Activated CD4-positive, alpha-beta T cell treated with anti-CD3 and anti-CD28 coated beads, Interleukin-10, Interleukin-2, amounts not matched to agents 100 ng/mL and 50 ng/mL, durations not matched to agents 16 hours and 8 hours (primary cell): Measurements from ENCODE around the gene ACER2.
A peak's percentile ranks its signal among the peaks of the same experiment; 100 is the strongest.
"Not testable (repeated sequence)": the region's sequence is repeated elsewhere in the genome, so short reads cannot be mapped to it uniquely, and the experiment has no call there.

Experiments
- DNase-seq: peaks from one replicate; pipeline ENCODE4 v3.0.0-alpha.2; 2020

The ACER2 gene

GRCh38 chr9:19408693-19409400 is at the start of gene ACER2:
ACER2 (plus strand) TSS chr9:19409009; CDS start chr9:19409085, 76 bp downstream.
- peak; percentile 97 for DNase-seq

GRCh38 chr9:19369107-19369506 is 39.7 kb upstream of the ACER2 start:
- DNase-seq, result no peak

GRCh38 chr9:19371942-19372341 is 36.9 kb upstream of the ACER2 start:
- DNase-seq, result peak; percentile 21

DNA sequence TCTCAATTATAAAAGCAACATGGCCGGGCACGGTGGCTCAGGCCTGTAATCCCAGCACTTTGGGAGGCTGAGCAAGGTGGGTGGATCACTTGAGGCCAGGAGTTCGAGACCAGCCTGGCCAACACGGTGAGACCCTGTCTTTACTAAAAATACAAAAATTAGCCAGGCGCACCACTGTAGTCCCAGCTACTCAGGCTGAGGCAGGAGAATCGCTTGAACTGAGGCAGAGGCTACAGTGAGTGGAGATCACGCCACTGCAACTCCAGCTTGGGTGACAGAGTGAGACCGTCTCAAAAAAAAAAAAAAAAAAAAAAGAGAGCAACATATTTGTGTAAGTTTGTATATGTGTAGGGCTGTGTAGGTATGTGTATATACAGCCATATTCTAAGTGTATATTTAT is 36.2 kb upstream of the ACER2 start:
- DNase-seq, result peak; percentile 8

DNA sequence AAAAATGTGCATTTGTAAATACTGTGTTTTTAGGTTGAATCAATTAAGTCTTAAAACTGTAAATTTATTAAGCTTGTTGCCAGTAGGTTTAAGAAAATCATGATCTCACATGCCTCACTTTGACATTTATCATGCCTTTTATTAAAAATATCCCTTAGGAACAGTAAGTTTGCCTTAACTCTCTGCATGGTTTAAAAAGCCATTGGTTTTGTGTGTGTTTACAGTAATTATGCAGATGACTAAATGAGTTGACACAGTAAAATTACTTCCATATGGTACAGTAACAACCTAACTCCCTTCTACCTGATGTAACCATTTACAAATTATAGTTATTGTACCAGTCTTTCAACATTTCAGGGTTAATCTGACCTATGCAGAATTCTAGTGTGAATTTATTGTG is 35.3 kb upstream of the ACER2 start:
- peak; percentile 11 for DNase-seq

- DNase-seq, result no peak
Observed at GRCh38 chr9:19375538-19375937, 33.3 kb upstream of the ACER2 start.

DNA sequence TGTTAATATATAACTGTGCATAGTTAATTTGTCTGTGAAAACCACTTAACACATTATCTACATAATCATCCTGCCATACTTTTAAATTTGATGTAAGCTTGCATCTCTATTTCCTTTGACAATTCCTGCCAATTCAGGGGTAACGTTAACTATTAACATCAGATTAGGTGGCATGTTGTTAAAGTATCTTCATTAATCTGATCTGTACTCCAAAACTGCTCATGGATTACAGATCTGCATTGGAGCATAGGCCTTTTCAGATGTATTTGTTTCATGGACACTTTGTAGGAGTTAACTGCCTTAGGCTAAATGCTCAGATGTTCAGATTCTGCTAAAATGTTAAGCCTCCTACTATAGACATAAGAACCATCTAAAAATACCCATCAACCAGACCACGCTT is 31.9 kb upstream of the ACER2 start:
- DNase-seq, result no peak

DNA sequence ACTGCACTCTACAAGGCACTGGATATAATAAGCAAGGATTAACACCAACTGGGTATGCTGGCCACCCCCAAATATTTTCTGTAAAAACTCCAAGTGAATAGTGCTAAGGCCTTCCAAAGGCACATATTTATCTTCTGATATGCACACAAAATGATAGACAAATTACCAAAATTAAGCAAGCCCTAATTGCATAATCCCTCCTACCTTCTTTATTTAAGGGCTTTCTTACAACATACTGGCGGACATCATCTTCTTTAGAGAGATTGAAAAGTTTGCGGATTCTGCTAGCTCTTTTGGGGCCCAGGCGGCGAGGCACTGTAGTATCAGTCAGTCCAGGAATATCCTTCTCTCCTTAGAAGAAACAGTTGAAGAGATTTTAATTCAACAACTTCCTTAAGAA is 30.6 kb upstream of the ACER2 start:
- no peak for DNase-seq

DNA sequence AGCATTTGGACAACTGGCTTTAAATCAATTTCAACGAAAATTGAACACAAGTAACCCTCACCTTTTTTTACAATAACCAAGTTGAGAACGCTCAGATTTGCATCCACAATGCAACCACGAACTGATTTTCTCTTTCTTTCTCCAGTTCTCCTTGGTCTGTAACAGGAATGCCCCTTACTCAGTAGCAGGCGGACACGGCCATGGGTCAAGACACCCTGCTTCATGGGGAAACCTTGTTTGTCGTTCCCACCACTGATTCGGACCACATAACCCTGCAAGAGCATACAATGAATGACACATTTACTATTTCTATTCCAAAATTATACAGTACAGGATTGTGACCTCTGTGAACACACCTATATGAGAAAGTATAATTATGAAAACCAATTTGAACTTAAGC is 30.2 kb upstream of the ACER2 start:
- peak; percentile 25 for DNase-seq

DNA sequence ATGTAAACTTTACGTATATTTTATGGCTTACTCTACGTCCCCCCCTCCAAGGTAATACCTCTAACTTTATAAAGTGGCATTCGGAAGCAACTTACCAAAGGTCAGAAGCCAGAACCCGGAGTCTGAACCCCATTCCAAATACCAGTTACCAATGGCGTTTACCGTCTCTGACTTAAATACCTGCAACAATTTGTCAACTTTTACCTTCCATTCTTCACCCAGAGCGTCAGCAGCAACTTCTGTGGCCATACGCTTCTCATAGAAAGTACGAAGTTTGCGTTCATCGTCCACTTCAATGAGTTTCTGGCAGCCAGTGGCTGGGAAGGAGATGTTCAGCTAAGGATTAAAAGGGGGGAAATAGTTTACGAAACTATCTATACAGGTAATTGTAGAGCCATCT is 29.5 kb upstream of the ACER2 start:
- DNase-seq, result peak; percentile 21

- DNase-seq, result no peak
Observed at GRCh38 chr9:19379697-19380046, 29.1 kb upstream of the ACER2 start.

DNA sequence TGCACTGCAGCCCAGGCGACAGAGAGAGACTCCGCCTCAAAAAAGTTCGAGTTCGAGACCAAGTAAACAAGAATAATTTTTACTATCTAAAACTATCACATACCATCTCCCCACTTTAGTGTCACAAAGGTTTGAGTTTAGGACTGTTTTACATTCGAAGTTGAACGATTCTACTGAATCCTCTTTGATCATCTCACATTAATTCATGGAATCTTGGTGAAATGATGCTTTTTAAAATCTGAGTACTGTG is 28.1 kb upstream of the ACER2 start:
- DNase-seq, result no peak

DNA sequence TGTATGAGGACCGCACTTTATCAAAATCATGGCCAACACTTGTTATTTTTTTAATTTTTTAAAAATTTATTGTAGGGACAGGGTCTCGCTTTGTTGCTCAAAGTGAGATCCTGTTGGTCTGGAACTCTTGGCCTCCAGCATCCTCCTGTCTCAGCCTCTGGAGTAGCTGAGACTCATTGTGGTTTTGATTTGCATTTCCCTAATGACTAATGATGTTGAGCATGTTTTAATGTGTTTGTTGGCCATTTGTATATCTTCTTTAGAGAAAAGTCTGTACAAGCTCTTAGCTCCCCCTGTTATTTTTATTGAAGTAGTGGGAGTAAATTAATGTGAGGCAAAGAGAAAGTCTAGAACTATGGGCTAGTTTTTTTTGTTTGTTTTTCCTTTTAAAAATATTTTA is 27.2 kb upstream of the ACER2 start:
- peak; percentile 43 for DNase-seq

GRCh38 chr9:19385212-19385611 is 23.6 kb upstream of the ACER2 start:
- DNase-seq, result not testable (repeated sequence)

DNA sequence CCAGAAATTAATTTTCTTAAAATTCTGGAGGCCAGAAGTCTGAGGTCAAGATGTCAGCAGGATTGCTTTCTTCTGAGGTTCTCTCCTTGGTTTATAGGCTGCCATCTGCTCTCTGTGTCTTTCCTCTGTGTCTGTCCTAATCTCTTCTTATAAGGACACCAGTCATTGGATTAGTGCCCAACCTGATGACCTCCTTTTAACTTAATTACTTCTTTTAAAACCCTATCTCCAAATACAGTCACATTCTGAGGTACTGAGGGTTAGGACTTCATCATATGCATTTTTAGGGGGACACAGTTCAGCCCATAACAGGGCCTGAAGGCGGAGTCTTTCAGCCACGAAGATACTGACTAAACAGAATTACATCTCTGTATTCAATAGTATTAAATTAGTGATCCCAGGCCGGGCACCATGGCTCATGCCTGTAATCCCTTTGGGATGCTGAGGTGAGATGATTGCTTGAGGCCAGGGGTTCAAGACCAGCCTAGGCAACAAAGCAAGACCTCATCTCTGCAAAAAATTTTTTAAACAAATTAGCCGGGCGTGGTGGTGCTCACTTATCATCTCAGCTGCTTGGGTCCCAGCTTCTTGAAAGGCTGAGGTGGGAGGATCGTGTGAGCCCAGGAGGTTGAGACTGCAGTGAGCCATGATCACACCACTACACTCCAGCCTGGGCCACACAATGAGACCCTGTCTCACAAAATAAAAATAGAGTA is 22.9 kb upstream of the ACER2 start:
- no peak for DNase-seq

GRCh38 chr9:19386502-19387044 is 22.2 kb upstream of the ACER2 start:
- no peak for DNase-seq

DNA sequence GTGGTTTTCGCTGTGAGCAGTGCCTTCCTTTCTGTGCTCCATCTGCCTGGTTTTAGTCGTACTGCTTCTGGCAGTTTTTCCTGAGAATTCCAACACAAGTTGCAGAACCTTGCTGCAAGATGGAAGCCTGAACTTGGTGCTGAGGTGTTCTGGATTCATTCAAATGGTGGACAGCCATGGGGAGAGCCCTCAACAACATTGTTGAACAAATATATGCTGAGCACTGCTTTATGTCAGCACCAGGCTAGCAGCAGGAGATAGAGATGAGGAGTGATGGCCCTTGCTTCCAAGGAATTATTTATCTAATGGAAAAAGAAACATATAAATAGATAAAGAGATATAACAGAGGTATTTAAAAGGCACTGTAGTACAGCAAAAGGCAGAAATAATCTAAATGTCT is 21.5 kb upstream of the ACER2 start:
- DNase-seq, result no peak

DNA sequence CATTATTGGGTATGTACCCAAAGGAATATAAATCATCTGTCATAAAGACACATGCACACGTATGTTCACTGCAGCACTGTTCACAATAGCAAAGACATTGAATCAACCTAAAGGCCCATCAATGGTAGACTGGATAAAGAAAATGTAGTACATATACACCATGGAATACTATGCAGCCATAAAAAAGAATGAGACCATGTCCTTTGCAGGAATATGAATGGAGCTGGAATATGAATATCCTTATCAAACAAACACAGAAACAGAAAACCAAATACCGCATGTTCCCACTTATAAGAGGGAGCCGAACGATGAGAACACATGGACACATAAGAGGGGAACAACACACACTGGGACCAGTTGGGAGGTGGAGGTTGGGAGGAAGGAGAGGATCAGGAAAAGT is 19.3 kb upstream of the ACER2 start:
- not testable (repeated sequence) for DNase-seq

DNA sequence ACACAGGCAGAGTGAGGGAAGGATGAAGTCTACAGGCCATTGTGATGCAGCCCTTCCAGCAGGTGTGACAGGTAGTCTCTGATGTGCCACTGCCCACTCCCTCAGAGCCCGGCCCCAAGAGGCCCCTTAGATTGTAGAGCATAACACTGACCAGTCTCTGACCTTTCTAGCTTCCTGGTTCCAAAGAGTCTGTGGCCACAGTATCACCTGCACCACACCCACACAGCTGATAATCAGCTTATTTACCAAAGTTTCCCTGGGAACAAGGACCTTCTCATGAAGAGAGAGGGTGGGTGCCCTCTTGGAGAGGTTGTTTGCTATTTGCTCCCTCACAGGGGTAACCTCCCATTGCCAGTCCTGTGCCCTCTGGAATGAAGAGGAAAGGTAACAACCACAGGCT is 11.0 kb upstream of the ACER2 start:
- DNase-seq, result no peak

DNA sequence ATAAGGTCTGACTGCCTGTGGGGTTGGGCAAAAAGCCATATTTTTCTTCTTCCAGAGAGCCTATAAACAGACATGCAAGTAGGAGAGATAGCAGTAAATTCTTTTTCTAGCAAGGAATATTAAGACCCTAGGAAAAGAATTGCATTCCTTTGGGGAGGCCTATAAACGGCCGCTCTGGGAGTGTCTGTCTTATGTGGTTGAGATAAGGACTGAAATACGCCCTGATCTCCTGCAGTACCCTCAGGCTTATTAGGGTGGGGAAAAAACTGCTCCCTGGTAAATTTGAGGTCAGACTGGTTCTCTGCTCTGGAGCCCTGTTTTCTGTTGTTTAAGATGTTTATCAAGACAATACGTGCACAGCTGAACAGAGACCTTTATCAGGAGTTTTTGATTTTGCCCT is 5.6 kb upstream of the ACER2 start:
- DNase-seq, result not testable (repeated sequence)

DNA sequence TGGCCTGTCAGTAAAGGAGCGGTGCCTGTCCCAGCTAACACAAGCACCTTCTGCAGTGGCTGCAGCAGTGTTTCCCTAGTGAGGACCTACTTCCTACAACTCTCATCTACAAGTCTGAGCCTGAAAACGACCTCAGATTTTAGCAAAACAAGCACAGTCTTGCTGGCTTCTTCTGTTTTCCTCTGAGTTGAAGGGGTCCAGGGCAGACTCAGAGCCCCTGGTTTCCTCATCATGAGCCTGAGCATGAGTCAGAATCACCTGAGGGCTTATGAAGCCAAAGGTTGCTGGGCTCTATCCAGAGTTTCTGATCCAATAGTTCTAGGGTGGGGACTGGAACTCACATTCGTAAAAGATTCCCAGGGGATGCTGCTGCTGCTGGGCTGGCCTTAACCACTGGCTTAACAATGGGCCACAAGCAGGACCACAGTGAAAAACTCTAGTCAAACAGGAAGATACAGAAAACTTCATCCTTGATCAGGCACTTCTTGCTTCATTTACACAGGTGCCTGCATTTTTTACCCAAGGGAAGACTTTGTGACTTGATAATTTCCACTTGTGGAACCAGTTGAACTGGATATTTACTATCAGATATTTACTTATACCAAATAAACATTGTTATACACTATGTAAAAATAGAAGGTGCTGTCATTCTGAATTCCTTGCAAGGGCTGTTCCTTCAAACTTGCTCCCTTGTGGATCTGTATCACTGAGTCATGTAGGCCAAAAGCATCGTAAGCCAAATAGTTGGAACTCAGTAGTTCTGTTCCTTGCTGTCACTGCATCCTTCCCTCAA is 4.3 kb upstream of the ACER2 start:
- no peak for DNase-seq

DNA sequence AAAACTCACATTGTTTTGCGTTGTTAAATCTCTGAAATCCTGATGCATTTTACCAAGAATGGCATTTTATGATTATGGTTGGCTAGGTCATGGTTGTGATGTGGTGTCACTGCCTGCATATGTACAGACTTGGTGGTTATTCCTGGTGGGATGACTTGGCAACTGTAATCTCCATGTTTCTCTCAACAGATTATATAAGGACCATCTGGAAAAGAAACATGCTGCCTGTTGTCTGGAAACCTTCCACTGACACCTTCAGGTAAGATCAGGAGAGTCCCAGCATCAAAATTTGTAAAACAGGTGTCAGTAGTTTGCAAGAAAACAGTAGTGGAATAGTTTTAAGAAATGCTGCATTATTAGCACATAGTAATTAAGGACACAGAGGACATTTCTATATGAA is 3.0 kb upstream of the ACER2 start:
- no peak for DNase-seq

- DNase-seq, result no peak
Observed at GRCh38 chr9:19408316-19408692, 505 bp upstream of the ACER2 start.
